NCI-H2227 (cell line): ENCODE measurements around the gene XPO1.

Source experiments
- DNase-seq: peaks from one replicate; lab custom pipeline; 2025; ENCODE audit not compliant: unreplicated experiment; lab: John Stamatoyannopoulos, UW

Gene XPO1

DNA sequence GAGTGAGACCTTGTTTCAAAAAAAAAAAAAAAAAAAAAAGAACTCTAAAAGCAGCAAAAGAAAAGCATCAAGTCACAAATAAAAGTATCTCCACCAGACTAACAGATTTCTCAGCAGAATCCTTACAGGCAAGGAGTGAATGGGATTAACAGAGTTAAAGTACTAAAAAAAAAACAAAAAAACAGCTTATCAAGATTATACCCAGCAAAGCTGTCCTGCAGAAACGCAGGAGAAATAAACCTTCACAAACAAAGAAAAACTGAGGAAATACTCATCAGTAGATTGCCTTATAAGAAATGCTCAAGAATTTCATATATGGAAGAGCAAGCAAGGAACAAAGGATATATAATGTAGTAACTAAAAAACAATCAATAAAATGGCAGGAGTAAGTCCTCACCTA lies 102.9 kb downstream of the XPO1 start:
- no peak for DNase-seq

- no peak for DNase-seq
Measured at GRCh38 chr2:61434314-61434713, 103.8 kb downstream of the XPO1 start.

DNA sequence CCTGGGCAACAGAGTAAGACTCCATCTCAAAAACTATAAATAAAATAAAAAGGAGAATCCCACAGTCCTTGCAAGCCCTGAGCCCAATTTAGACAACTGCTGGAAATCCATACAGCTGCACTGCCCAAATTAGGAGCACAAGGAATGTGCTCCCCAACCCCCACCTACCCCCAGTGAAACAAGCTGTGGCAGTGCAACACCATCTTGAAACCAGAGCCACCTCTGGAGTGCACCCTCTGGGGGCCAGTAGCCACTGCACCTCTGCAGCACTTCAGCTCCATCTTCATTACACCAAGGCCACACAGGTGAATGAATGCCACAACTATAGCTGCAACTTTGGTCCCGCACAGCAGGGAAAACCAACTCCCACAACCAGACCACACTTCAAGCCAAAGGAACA lies 104.5 kb downstream of the XPO1 start:
- DNase-seq = no peak

DNA sequence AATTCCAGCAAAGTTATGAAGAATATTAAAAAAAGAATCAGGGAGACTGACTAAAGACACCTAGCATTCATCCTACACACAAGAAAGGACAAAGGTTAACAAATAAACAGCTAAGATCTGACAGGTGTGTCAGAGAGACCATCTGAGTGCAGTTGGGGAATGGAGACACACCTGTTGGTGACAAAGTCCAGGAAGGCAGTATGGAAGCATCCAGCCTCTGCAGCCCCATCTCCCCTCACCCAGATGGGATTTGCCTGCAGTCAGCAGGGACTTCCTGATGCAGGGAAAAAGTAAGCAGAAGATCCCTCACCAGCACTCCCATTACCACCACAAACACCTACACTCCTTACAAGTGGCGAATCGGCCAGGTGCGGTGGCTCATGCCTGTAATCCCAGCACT lies 105.2 kb downstream of the XPO1 start:
- no peak for DNase-seq

DNA sequence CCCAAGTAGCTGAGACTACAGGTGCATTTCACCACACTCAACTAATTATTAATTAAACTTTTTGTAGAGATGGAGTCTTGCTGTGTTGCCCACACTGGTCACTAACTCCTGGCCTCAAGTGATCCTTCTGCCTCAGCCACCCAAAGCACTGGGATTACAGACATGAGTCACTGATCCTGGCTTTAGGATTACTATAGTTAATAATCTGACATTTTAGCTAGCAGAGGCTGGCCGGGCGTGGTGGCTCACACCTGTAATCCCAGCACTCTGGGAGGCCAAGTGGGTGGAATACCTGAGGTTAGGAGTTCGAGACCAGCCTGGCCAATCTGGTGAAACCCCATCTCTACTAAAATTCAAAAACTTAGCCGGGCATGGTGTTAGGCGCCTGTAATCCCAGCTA lies 106.8 kb downstream of the XPO1 start:
- no peak for DNase-seq
